Endothelial cell (in vitro differentiated cells): ENCODE measurements around the gene C9orf78. TPM values are rescaled to one million over a fixed set of nuclear protein-coding genes. Genes with fewer than 3 reads are reported as not detected.

ENCODE experiments used
- DNase-seq: peaks from one replicate; pipeline ENCODE4 v3.0.0; 2021; ENCODE audit warnings: low spot score
- H3K27ac Mint-ChIP-seq: one replicate; pipeline ENCODE4 v1.8.0; 2021; ENCODE audit warnings: mixed read lengths, inconsistent platforms; ENCODE audit not compliant: unreplicated experiment
- H3K27me3 Mint-ChIP-seq: one replicate; pipeline ENCODE4 v1.8.0; 2021; ENCODE audit warnings: mild to moderate bottlenecking, moderate library complexity, mixed read lengths, inconsistent platforms; ENCODE audit not compliant: unreplicated experiment
- H3K36me3 Mint-ChIP-seq: one replicate; pipeline ENCODE4 v1.8.0; 2021; ENCODE audit warnings: mild to moderate bottlenecking, low read depth, mixed read lengths, inconsistent platforms; ENCODE audit not compliant: unreplicated experiment
- H3K4me1 Mint-ChIP-seq: one replicate; pipeline ENCODE4 v1.8.0; 2021; ENCODE audit warnings: mild to moderate bottlenecking, mixed read lengths, inconsistent platforms; ENCODE audit not compliant: unreplicated experiment
- H3K4me3 Mint-ChIP-seq: one replicate; pipeline ENCODE4 v1.8.0; 2021; ENCODE audit warnings: mild to moderate bottlenecking, mixed read lengths, inconsistent platforms; ENCODE audit not compliant: unreplicated experiment
- H3K9me3 Mint-ChIP-seq: one replicate; pipeline ENCODE4 v1.8.0; 2021; ENCODE audit warnings: mixed read lengths, inconsistent platforms; ENCODE audit not compliant: unreplicated experiment
- total RNA-seq: library from RNA; stranded (reverse); fragmentation: NEBNext Ultra II Directional; extraction: Animal tissue kit (Norgen Biotek cat#: 25700); gene quantifications from one replicate; pipeline ENCODE4 v1.2.1, GENCODE V29; 2021; ENCODE audit not compliant: unreplicated experiment
- TF ChIP-seq, protein P1 (sequence below): fragments of 200-600 bp; sonication (generic); IDR thresholded peaks from one replicate; pipeline ENCODE4 v1.5.0; 2021; ENCODE audit warnings: antibody characterized with exemption; ENCODE audit not compliant: unreplicated experiment

The C9orf78 gene
- total RNA-seq, 1 donor from 2014 or later, result 29.1 TPM

DNA sequence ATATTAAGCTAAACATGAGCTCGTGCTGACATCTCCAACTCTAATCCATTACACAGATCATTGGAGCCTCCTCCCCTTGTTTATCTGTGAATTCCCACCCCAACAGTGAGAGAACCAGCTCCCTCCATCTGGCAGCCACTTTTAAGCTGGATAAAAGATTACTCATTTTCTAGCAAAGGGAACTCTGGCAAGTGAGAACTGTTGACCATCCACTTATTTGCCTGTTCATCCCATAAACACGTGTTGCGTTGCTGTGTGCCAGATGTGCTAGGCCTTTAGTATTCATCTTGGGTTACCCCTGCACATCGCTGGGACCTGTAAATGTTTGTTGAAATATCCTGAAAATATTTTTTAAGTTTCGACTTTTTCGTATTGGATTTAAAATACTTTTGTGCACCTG lies 8.7 kb downstream of the C9orf78 start:
- Mint-ChIP-seq H3K4me3 (no peak overlapping the region), H3K9me3 (no peaks in the 10 kb centered on the region), H3K27me3 (peaks cover 3% of the 10 kb centered on the region), H3K27ac (no peak overlapping the region), H3K36me3 (peaks cover 23% of the 10 kb centered on the region), H3K4me1 (peaks cover 19% of the 10 kb centered on the region)
- TF ChIP-seq, protein P1, sequence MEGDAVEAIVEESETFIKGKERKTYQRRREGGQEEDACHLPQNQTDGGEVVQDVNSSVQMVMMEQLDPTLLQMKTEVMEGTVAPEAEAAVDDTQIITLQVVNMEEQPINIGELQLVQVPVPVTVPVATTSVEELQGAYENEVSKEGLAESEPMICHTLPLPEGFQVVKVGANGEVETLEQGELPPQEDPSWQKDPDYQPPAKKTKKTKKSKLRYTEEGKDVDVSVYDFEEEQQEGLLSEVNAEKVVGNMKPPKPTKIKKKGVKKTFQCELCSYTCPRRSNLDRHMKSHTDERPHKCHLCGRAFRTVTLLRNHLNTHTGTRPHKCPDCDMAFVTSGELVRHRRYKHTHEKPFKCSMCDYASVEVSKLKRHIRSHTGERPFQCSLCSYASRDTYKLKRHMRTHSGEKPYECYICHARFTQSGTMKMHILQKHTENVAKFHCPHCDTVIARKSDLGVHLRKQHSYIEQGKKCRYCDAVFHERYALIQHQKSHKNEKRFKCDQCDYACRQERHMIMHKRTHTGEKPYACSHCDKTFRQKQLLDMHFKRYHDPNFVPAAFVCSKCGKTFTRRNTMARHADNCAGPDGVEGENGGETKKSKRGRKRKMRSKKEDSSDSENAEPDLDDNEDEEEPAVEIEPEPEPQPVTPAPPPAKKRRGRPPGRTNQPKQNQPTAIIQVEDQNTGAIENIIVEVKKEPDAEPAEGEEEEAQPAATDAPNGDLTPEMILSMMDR, result no peak
- DNase-seq, result no peak

DNA sequence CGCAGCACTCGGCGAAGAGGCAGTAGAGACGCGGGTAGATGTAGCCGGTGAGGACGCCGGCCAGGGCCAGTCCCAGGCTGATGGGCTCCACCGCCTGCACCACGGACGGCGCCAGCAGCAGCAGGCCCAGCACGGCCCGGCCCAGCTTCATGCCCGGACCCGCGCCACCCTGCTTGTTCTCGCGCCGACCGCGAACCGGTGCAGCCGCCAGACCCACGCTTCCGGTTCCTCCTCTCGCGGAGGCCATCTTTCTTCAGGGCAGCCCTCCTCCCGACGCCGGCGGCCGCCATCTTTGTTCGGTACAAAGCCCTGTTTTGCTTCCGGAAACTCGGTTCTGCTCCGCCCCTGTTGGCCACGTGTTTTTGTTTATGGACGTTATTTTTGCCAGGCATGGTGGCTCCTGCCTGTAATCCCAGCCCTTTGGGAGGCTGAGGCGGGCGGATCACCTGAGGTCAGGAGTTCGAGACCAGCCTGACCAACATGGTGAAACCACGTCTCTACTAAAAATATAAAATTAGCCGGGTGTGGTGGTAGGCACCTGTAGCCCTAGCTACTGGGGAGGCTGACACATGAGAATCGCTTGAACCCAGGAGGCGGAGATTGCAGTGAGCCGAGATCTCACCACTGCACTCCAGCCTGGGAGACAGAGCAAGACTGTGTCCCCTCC lies 11.0 kb downstream of the C9orf78 start, which contains the start of gene TOR1A:
Gene TOR1A, minus strand, starts transcription at position 202 of the 667 bp plus-strand sequence. Its CDS starts 51 bp downstream, at position 151.
- peaks cover 17% of the 10 kb centered on the region for H3K36me3 Mint-ChIP-seq
- H3K27ac Mint-ChIP-seq, result peak within 1 kb of the TSS; percentile 81
- no peaks in the 10 kb centered on the region for H3K9me3 Mint-ChIP-seq
- H3K27me3 Mint-ChIP-seq, result no peaks in the 10 kb centered on the region
- peaks cover 19% of the 10 kb centered on the region for H3K4me1 Mint-ChIP-seq
- TF ChIP-seq, protein P1, result no peak
- DNase-seq, result peak; percentile 89
- H3K4me3 Mint-ChIP-seq, result peak within 1 kb of the TSS; percentile 90

DNA sequence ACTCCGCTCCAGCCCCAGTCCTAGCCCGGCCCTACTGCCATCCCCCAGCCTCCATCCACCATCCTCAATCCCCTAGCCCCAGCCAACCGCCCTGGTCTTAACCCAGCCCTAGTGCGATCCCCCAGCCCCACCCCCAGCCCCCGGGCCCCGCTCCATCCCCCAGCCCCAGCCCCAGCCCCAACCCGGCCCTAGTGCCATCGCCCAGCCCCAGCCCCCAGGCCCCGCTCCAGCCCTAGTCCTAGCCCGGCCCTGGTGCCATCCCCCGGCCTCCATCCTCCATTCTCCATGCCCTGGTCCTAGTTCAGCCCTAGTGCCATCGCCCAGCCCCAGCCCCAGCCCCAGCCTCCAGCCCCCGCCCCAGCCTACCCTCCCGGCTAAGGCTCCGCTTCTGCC lies 11.5 kb downstream of the C9orf78 start:
- TF ChIP-seq, protein P1, result no peak
- Mint-ChIP-seq H3K4me1 (peaks cover 19% of the 10 kb centered on the region), H3K4me3 (peak overlapping the region; percentile 90), H3K27ac (no peak overlapping the region), H3K9me3 (no peaks in the 10 kb centered on the region), H3K27me3 (no peaks in the 10 kb centered on the region), H3K36me3 (peaks cover 17% of the 10 kb centered on the region)
- no peak for DNase-seq

DNA sequence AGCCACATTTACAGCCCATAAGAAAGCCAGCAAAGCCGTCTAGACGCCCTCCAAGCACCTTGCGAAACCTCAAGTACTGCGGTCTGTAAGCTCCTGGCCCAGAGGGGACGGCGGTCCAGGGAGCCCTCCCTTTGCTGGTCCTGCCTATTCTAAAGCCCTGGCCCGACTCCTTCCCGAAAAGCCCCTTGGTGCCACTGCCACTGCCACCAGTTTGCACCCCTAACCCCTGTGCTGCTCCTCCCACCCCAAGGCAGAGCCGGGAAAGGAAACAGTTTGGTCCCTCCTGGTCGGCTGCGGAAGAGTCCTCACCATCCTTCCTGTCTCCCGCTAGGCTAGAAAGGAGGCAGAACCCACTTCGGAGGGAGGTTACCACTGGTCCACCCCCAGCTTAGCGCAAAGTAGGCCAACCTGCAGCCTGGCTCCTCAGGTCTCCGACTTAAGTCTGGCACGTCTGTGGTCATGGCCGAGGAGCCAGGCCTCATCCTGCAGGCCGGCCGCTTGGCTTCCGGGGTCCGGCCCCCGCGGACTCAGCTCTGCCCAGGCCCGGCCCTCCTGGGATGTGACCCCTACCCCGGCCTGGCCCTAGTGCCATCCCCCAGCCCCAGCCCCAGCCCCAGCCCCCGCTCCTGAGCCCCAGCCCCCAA lies 12.1 kb downstream of the C9orf78 start:
- no peaks in the 10 kb centered on the region for H3K27me3 Mint-ChIP-seq
- peak overlapping the region; percentile 90 for H3K4me3 Mint-ChIP-seq
- H3K36me3 Mint-ChIP-seq, result peaks cover 20% of the 10 kb centered on the region
- DNase-seq, result peak; percentile 38
- H3K9me3 Mint-ChIP-seq, result no peaks in the 10 kb centered on the region
- H3K27ac Mint-ChIP-seq, result peak overlapping the region; percentile 75
- TF ChIP-seq, protein P1, result no peak
- peaks cover 19% of the 10 kb centered on the region for H3K4me1 Mint-ChIP-seq
